ENCODE measurements around the gene DAD1. TPM values are rescaled to one million over a fixed set of nuclear protein-coding genes. Genes with fewer than 3 reads are reported as not detected.
"Not testable (repeated sequence)": the region's sequence is repeated elsewhere in the genome, so short reads cannot be mapped to it uniquely, and the experiment has no call there.

DAD1 gene
- total RNA-seq, 2 experiments from 2014 or later = 265 to 302 TPM

- not testable (repeated sequence) for H3K9me3 Mint-ChIP-seq (ENCODE audit: low read depth); ATAC-seq; H3K27me3 Mint-ChIP-seq
- DNase-seq = peak; percentile 50
- intact Hi-C loops (cut with DNase I, micrococcal nuclease) = loop anchor here (10.0 kb wide), 4 partner anchors 239 to 839 kb away; no protein-coding TSS in a partner anchor
- ChIA-PET CTCF (interaction anchor here (0.6 to 5.9 kb wide), 7 partner anchors 8 to 636 kb away, joined by 3 to 195 read pairs (median 5); no protein-coding TSS in a partner anchor), POLR2A (interaction anchor here (0.7 kb wide), 1 partner anchor 508 kb away, joined by 3 read pairs; no protein-coding TSS in a partner anchor)
- H3K4me1 Mint-ChIP-seq = peaks cover 86% of the 10 kb centered on the region
- H3K36me3 Mint-ChIP-seq (ENCODE audit: low read depth) = peaks cover 56% of the 10 kb centered on the region
- peak overlapping the region; percentile 100 for H3K27ac Mint-ChIP-seq
- H3K4me3 Mint-ChIP-seq = peak overlapping the region; percentile 76
Observed at GRCh38 chr14:22553861-22554497, 35.0 kb downstream of the DAD1 start.

GRCh38 chr14:22553445-22553844 is 35.6 kb downstream of the DAD1 start:
- CTCF ChIA-PET = interaction anchor here (0.6 to 5.9 kb wide), 9 partner anchors 15 to 639 kb away, joined by 3 to 195 read pairs (median 5); no protein-coding TSS in a partner anchor
- H3K4me1 Mint-ChIP-seq = peaks cover 83% of the 10 kb centered on the region
- peaks cover 54% of the 10 kb centered on the region for H3K36me3 Mint-ChIP-seq (ENCODE audit: low read depth)
- no peaks in the 10 kb centered on the region for H3K27me3 Mint-ChIP-seq
- peak overlapping the region; percentile 99 for H3K27ac Mint-ChIP-seq
- peak overlapping the region; percentile 71 for H3K4me3 Mint-ChIP-seq
- DNase-seq = peak; percentile 24
- ATAC-seq = no peak
- POLR2A ChIA-PET = interaction anchor here (1.0 to 1.6 kb wide), 2 partner anchors 12 to 22 kb away, joined by 3 to 5 read pairs; no protein-coding TSS in a partner anchor
- intact Hi-C loops (cut with DNase I, micrococcal nuclease) = loop anchor here (10.0 kb wide), 4 partner anchors 239 to 839 kb away; no protein-coding TSS in a partner anchor
- H3K9me3 Mint-ChIP-seq (ENCODE audit: low read depth) = no peaks in the 10 kb centered on the region

- Mint-ChIP-seq H3K27me3 (no peaks in the 10 kb centered on the region), H3K36me3 (ENCODE audit: low read depth) (peaks cover 59% of the 10 kb centered on the region), H3K27ac (peak overlapping the region; percentile 99), H3K9me3 (ENCODE audit: low read depth) (no peaks in the 10 kb centered on the region), H3K4me3 (peak overlapping the region; percentile 71), H3K4me1 (peaks cover 83% of the 10 kb centered on the region)
- peak; percentile 26 for DNase-seq
- CTCF ChIA-PET = interaction anchor here (0.6 to 5.9 kb wide), 13 partner anchors 11 to 706 kb away, joined by 3 to 195 read pairs (median 4); no protein-coding TSS in a partner anchor
- POLR2A ChIA-PET = interaction anchor here (0.6 to 1.6 kb wide), 6 partner anchors 11 to 45 kb away, joined by 3 to 5 read pairs (median 3); no protein-coding TSS in a partner anchor
- intact Hi-C loops (cut with DNase I, micrococcal nuclease) = loop anchor here (10.0 kb wide), 4 partner anchors 238 to 838 kb away; no protein-coding TSS in a partner anchor
- no peak for ATAC-seq
Observed at GRCh38 chr14:22552827-22553076, 36.3 kb downstream of the DAD1 start.

GRCh38 chr14:22552001-22552826 is 36.8 kb downstream of the DAD1 start:
- intact Hi-C loops (cut with DNase I, micrococcal nuclease) = loop anchor here (10.0 kb wide), 4 partner anchors 237 to 837 kb away; no protein-coding TSS in a partner anchor
- ATAC-seq (no peak), DNase-seq (peak; percentile 25)
- peaks cover 84% of the 10 kb centered on the region for H3K4me1 Mint-ChIP-seq
- H3K4me3 Mint-ChIP-seq = peak overlapping the region; percentile 71
- peaks cover 65% of the 10 kb centered on the region for H3K36me3 Mint-ChIP-seq (ENCODE audit: low read depth)
- ChIA-PET CTCF (interaction anchor here (0.6 to 5.9 kb wide), 16 partner anchors 11 to 706 kb away, joined by 3 to 195 read pairs (median 4); no protein-coding TSS in a partner anchor), POLR2A (interaction anchor here (0.5 to 1.6 kb wide), 9 partner anchors 11 to 723 kb away, joined by 3 to 8 read pairs (median 4); no protein-coding TSS in a partner anchor)
- peak overlapping the region; percentile 99 for H3K27ac Mint-ChIP-seq
- H3K9me3 Mint-ChIP-seq (ENCODE audit: low read depth) = no peaks in the 10 kb centered on the region
- H3K27me3 Mint-ChIP-seq = no peaks in the 10 kb centered on the region

- DNase-seq (peak; percentile 49), ATAC-seq (no peak)
- Mint-ChIP-seq H3K4me3 (peak overlapping the region; percentile 71), H3K27me3 (no peaks in the 10 kb centered on the region), H3K36me3 (ENCODE audit: low read depth) (peaks cover 70% of the 10 kb centered on the region), H3K27ac (peak overlapping the region; percentile 99), H3K4me1 (peaks cover 90% of the 10 kb centered on the region), H3K9me3 (ENCODE audit: low read depth) (no peaks in the 10 kb centered on the region)
- intact Hi-C loops (cut with DNase I, micrococcal nuclease) = loop anchor here (2.0 to 10.0 kb wide), 5 partner anchors 15 to 837 kb away; no protein-coding TSS in a partner anchor
- ChIA-PET POLR2A (interaction anchor here (0.5 to 1.6 kb wide), 7 partner anchors 19 to 723 kb away, joined by 3 to 10 read pairs (median 5); no protein-coding TSS in a partner anchor), CTCF (interaction anchor here (0.7 to 5.9 kb wide), 12 partner anchors 10 to 729 kb away, joined by 3 to 195 read pairs (median 6); no protein-coding TSS in a partner anchor)
Observed at GRCh38 chr14:22551605-22551997, 37.4 kb downstream of the DAD1 start.

GRCh38 chr14:22549981-22550673 is 38.9 kb downstream of the DAD1 start:
- peak overlapping the region; percentile 71 for H3K4me3 Mint-ChIP-seq
- peaks cover 82% of the 10 kb centered on the region for H3K36me3 Mint-ChIP-seq (ENCODE audit: low read depth)
- DNase-seq = peak; percentile 84
- CTCF ChIA-PET = interaction anchor here (0.6 to 4.7 kb wide), 16 partner anchors 10 to 698 kb away, joined by 3 to 38 read pairs (median 6); no protein-coding TSS in a partner anchor
- intact Hi-C loops (cut with DNase I, micrococcal nuclease) = loop anchor here (1.0 to 10.0 kb wide), 7 partner anchors 9 to 835 kb away; no protein-coding TSS in a partner anchor
- H3K9me3 Mint-ChIP-seq (ENCODE audit: low read depth) = no peaks in the 10 kb centered on the region
- no peaks in the 10 kb centered on the region for H3K27me3 Mint-ChIP-seq
- H3K4me1 Mint-ChIP-seq = peaks cover 94% of the 10 kb centered on the region
- H3K27ac Mint-ChIP-seq = peak overlapping the region; percentile 99
- POLR2A ChIA-PET = interaction anchor here (0.6 to 1.5 kb wide), 8 partner anchors 8 to 572 kb away, joined by 3 to 11 read pairs (median 3); no protein-coding TSS in a partner anchor
- ATAC-seq = peak; percentile 63

- Mint-ChIP-seq H3K36me3 (ENCODE audit: low read depth) (peaks cover 89% of the 10 kb centered on the region), H3K27ac (peak overlapping the region; percentile 99), H3K9me3 (ENCODE audit: low read depth) (no peaks in the 10 kb centered on the region), H3K4me3 (peak overlapping the region; percentile 71), H3K27me3 (no peaks in the 10 kb centered on the region), H3K4me1 (peaks cover 94% of the 10 kb centered on the region)
- ATAC-seq (peak; percentile 0), DNase-seq (peak; percentile 49)
- intact Hi-C loops (cut with DNase I, micrococcal nuclease) = no loop called here
- CTCF ChIA-PET = interaction anchor here (0.5 to 4.7 kb wide), 13 partner anchors 9 to 697 kb away, joined by 3 to 38 read pairs (median 7); no protein-coding TSS in a partner anchor
- POLR2A ChIA-PET = interaction anchor here (0.6 to 1.5 kb wide), 7 partner anchors 9 to 571 kb away, joined by 3 to 11 read pairs (median 3); no protein-coding TSS in a partner anchor
Observed at GRCh38 chr14:22549324-22549962, 39.6 kb downstream of the DAD1 start.

- peaks cover 95% of the 10 kb centered on the region for H3K4me1 Mint-ChIP-seq
- DNase-seq = peak; percentile 46
- ATAC-seq = no peak
- H3K27ac Mint-ChIP-seq = peak overlapping the region; percentile 99
- peaks cover 96% of the 10 kb centered on the region for H3K36me3 Mint-ChIP-seq (ENCODE audit: low read depth)
- H3K9me3 Mint-ChIP-seq (ENCODE audit: low read depth) = no peaks in the 10 kb centered on the region
- ChIA-PET CTCF (interaction anchor here (0.6 to 3.8 kb wide), 7 partner anchors 8 to 28 kb away, joined by 3 to 18 read pairs (median 3); no protein-coding TSS in a partner anchor), POLR2A (interaction anchor here (1.0 to 1.9 kb wide), 4 partner anchors 13 to 41 kb away, joined by 3 to 6 read pairs (median 4); no protein-coding TSS in a partner anchor)
- intact Hi-C loops (cut with DNase I, micrococcal nuclease) = no loop called here
- H3K4me3 Mint-ChIP-seq = peak overlapping the region; percentile 84
- no peaks in the 10 kb centered on the region for H3K27me3 Mint-ChIP-seq
Observed at GRCh38 chr14:22547948-22548750, 40.9 kb downstream of the DAD1 start.

GRCh38 chr14:22547313-22547947 is 41.6 kb downstream of the DAD1 start:
- CTCF ChIA-PET = interaction anchor here (1.0 to 3.8 kb wide), 7 partner anchors 8 to 629 kb away, joined by 3 to 18 read pairs (median 5); no protein-coding TSS in a partner anchor
- H3K9me3 Mint-ChIP-seq (ENCODE audit: low read depth) = no peaks in the 10 kb centered on the region
- POLR2A ChIA-PET = interaction anchor here (0.6 to 1.9 kb wide), 6 partner anchors 8 to 480 kb away, joined by 3 to 13 read pairs (median 6); no protein-coding TSS in a partner anchor
- no peak for ATAC-seq
- peaks cover 95% of the 10 kb centered on the region for H3K4me1 Mint-ChIP-seq
- H3K4me3 Mint-ChIP-seq = peak overlapping the region; percentile 84
- H3K27ac Mint-ChIP-seq = peak overlapping the region; percentile 99
- intact Hi-C loops (cut with DNase I, micrococcal nuclease) = no loop called here
- DNase-seq = peak; percentile 34
- peaks cover 96% of the 10 kb centered on the region for H3K36me3 Mint-ChIP-seq (ENCODE audit: low read depth)
- H3K27me3 Mint-ChIP-seq = no peaks in the 10 kb centered on the region
